ENCODE data around the gene LSP1. TPM values are rescaled to one million over a fixed set of nuclear protein-coding genes. Genes with fewer than 3 reads are reported as not detected.

The LSP1 gene
- total RNA-seq, 2 experiments from 2014 or later, result 232 to 303 TPM

- no TSS peak for BruUV-seq (replicated peaks)
- Histone ChIP-seq H3K9me3 (ENCODE audit: low read length) (no peaks in the 10 kb centered on the region), H3K27ac (ENCODE audit: low read depth, low read length, poor library complexity, severe bottlenecking) (no peak overlapping the region), H2AFZ (ENCODE audit: low read length) (no peak overlapping the region), H3K4me2 (ENCODE audit: low read length) (no peak overlapping the region), H3K36me3 (ENCODE audit: insufficient read depth, low read length) (no peaks in the 10 kb centered on the region), H3K9me2 (ENCODE audit: insufficient read depth, low read length) (no peaks in the 10 kb centered on the region), H4K20me1 (ENCODE audit: insufficient read depth, low read length) (no peaks in the 10 kb centered on the region), H3K4me1 (ENCODE audit: insufficient read depth, low read length, poor library complexity, severe bottlenecking) (peaks cover 33% of the 10 kb centered on the region), H3K79me2 (ENCODE audit: insufficient read depth, low read depth, low read length) (no peaks in the 10 kb centered on the region), H3K4me3 (ENCODE audit: low read depth, low read length, poor library complexity, severe bottlenecking) (no peak overlapping the region)
- CTCF ChIA-PET (ENCODE audit: unreplicated experiment), result no interaction called here
- no peak for TF ChIP-seq EZH2phosphoT487 (IDR thresholded peaks at IDR 0.05; ENCODE audit: borderline replicate concordance, low read depth, low read length)
- no peak for TF ChIP-seq CTCF (conservative IDR thresholded peaks at IDR 0.05; ENCODE audit: low read length)
- DNase-seq (ENCODE audit: low spot score), result no peak
- POLR2A ChIA-PET, result no interaction called here
- intact Hi-C loops (cut with micrococcal nuclease; ENCODE audit: unreplicated experiment), result no loop called here
Observed at GRCh38 chr11:1845561-1846452, 7.1 kb upstream of the LSP1 start.

GRCh38 chr11:1846453-1846932 is 6.4 kb upstream of the LSP1 start:
- no peaks in the 10 kb centered on the region for H3K79me2 ChIP-seq (ENCODE audit: insufficient read depth, low read depth, low read length)
- no peaks in the 10 kb centered on the region for H3K9me2 ChIP-seq (ENCODE audit: insufficient read depth, low read length)
- H3K27ac ChIP-seq (ENCODE audit: low read depth, low read length, poor library complexity, severe bottlenecking), result no peak overlapping the region
- H2AFZ ChIP-seq (ENCODE audit: low read length), result no peak overlapping the region
- BruUV-seq (replicated peaks), result no TSS peak
- no peaks in the 10 kb centered on the region for H4K20me1 ChIP-seq (ENCODE audit: insufficient read depth, low read length)
- ChIA-PET POLR2A (interaction anchor here (0.6 kb wide), 1 partner anchor 16 kb away, joined by 4 read pairs; no protein-coding TSS in a partner anchor), CTCF (ENCODE audit: unreplicated experiment) (no interaction called here)
- no peak overlapping the region for H3K4me2 ChIP-seq (ENCODE audit: low read length)
- H3K4me3 ChIP-seq (ENCODE audit: low read depth, low read length, poor library complexity, severe bottlenecking), result no peak overlapping the region
- H3K4me1 ChIP-seq (ENCODE audit: insufficient read depth, low read length, poor library complexity, severe bottlenecking), result peaks cover 37% of the 10 kb centered on the region
- no peaks in the 10 kb centered on the region for H3K9me3 ChIP-seq (ENCODE audit: low read length)
- no peak for TF ChIP-seq CTCF (conservative IDR thresholded peaks at IDR 0.05; ENCODE audit: low read length)
- no peak for TF ChIP-seq EZH2phosphoT487 (IDR thresholded peaks at IDR 0.05; ENCODE audit: borderline replicate concordance, low read depth, low read length)
- intact Hi-C loops (cut with micrococcal nuclease; ENCODE audit: unreplicated experiment), result no loop called here
- DNase-seq (ENCODE audit: low spot score), result no peak
- no peaks in the 10 kb centered on the region for H3K36me3 ChIP-seq (ENCODE audit: insufficient read depth, low read length)
